DND-41 (cell line): ENCODE results near the gene KCTD4.

Experiments used
- CTCF ChIP-seq: IDR thresholded peaks from 2 replicates; pipeline ENCODE4 v1.5.1; 2012; ENCODE audit warnings: borderline replicate concordance, low read length, moderate library complexity, mild to moderate bottlenecking; ENCODE audit not compliant: poor library complexity, severe bottlenecking; ENCODE audit errors: extremely low read depth
- EZH2 ChIP-seq: IDR thresholded peaks from 3 replicates; pipeline ENCODE4 v1.6.1; 2012; ENCODE audit warnings: borderline replicate concordance, low read depth, mild to moderate bottlenecking, moderate library complexity, low read length, inconsistent platforms; ENCODE audit not compliant: severe bottlenecking

- TF ChIP-seq CTCF (no peak), EZH2 (no peak)
Measured at GRCh38 chr13:45149964-45150363, 50.9 kb downstream of the KCTD4 start.
